HG03196 (cell line): Measurements from ENCODE around the gene RRAS2.
"Not testable (repeated sequence)": the region's sequence is repeated elsewhere in the genome, so short reads cannot be mapped to it uniquely, and the experiment has no call there.

Source experiments
- ATAC-seq: cut with Tn5 transposase; IDR thresholded peaks from one replicate; pipeline ENCODE4 v1.9.1; 2021; ENCODE audit not compliant: unreplicated experiment

RRAS2 gene

DNA sequence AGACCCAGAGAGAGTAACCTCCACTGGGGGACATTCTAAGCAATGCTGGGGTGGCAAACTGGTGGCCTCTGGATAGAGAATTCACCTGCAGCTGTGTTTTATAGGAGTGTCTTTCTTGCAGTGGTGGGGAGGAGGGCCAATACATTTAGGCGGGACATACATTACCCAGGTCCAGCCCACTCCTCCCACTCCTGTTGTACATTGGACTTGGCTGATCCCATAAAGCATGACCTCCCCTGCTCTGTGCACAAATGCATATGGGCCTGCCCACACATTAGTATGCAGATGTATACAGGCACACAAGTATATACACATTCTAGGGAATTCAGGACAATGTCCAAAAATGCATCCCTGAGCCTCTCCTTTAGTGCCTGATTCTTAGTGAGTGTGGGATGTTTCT lies 99.1 kb downstream of the RRAS2 start:
- ATAC-seq: no peak

DNA sequence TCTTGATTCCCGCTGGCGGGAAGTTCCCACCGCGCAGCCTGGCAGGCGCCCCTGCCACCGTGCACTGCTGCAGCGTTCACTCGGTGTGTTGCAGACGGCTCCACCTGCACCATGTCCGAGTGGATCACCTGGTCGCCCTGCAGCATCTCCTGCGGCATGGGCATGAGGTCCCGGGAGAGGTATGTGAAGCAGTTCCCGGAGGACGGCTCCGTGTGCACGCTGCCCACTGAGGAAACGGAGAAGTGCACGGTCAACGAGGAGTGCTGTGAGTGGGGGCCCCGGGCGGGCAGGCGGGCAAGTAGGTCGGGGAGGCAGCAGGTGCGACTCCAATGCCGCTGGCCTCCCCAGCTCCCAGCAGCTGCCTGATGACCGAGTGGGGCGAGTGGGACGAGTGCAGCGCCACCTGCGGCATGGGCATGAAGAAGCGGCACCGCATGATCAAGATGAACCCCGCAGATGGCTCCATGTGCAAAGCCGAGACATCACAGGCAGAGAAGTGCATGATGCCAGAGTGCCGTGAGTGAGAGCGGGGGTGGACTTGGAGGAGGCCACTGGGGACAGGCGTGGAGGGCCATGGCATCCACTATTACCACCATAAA lies 99.7 kb downstream of the RRAS2 start:
- no peak for ATAC-seq

DNA sequence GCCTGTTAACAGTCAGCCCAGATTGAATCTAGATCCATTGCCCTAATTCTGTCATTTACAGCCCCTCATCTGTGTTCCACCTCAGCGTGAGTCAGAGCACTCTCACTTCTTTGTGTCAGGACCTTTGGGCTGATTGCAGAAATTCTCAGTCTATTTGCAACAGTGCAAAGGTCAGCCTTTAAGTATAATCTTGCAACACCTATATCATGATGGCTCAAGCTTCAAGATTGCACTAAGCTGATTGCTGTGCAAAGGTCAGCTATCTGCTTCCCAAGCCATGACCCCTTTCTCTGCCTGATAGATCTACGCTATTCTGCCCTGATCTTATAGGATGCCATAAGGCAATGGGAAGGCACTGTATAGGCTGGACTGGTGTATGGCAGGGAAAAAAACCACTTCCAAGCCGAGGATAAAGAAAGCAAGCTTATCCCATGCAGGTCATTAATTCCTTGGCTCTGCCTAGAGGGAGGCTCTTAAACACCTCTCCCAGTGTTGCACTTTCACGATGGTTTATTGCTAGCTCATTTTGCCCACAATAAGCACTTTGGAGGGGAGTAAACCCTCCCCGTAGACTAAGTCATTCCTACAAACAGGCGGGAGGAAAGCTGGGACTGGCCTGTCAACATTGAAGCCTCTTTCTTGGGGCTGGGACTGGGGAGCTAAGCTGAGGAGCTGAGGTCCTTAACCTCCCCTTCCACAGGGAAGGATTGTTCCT lies 100.6 kb downstream of the RRAS2 start:
- ATAC-seq: no peak

DNA sequence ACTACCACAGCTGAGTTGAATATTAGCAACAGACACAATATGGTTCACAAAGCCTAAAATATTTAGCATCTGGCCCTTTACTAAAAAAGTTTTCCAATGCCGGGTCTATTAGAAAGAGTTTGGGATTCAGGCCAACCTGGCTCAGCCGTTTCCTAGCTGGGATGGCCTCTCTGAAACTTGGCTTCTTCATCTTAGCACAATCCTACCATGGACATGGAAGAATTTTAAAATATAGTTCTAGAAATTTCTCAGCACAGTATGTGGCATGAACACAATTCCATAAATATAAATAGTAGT lies 103.8 kb downstream of the RRAS2 start:
- ATAC-seq: no peak

DNA sequence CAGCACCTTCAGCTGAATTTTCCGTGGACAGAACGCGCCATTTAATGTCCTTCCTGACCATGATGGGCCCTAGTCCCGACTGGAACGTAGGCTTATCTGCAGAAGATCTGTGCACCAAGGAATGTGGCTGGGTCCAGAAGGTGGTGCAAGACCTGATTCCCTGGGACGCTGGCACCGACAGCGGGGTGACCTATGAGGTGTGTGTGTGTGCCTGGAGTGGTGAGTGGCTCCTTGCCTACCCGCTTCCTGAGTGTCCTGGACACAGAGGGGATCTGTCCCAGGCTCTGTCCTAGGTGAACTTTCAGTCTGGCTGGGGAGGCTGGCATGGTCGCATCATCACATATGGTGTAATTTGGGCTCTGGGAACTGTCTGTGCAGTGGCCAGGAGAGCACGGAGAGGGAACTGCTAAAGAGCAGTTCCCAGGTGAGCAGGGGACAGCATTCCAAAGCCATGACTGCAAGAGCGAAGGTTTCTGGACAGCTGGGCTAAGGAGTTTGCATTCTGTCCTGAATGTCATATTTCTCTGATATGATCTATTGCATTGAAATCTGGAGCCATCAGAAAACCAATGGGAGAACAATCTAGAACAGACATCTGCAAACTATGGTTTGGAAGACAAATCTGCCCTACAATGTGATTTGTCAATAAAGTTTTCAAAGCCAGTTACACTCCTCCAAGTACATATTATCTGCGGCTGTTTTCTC lies 104.3 kb downstream of the RRAS2 start:
- no peak for ATAC-seq

DNA sequence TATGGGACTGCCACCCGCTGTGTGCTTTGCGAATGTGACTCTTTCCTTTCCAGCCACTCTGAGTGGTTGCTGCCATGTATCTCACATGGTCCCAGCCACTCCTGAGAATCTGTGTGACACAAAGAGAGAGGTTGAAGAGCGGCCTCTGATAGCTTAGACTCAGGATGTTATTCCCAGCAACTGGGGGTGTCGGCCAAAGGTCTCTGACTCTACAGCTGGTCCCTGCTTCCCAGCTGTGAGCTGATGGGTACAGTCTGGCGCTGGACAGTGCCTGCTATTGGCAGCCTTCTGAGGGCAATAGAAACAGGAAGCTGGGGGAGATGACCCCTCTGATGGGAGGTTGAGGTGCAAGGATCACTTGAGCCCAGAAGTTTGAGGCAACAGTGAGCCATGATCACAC lies 105.1 kb downstream of the RRAS2 start:
- ATAC-seq: no peak

DNA sequence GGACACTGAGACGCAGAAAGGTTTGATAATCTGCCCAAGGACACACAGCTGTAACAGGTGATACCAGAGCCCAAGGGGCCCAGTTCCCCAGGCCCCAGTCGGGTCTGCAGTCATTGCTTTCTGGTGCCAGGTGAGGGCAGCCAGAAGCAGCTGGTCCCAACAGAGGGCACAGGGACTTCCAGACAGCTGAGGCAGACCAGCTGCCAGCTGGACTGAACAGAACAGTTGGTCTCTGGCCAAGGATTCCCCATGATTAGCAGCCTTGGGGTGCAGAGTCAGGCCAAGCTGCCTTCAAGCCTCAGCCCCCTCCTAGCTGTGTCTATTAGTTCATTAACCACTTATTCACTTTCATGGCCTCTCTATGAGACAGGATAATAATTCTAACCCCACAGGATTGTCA lies 105.6 kb downstream of the RRAS2 start:
- no peak for ATAC-seq

DNA sequence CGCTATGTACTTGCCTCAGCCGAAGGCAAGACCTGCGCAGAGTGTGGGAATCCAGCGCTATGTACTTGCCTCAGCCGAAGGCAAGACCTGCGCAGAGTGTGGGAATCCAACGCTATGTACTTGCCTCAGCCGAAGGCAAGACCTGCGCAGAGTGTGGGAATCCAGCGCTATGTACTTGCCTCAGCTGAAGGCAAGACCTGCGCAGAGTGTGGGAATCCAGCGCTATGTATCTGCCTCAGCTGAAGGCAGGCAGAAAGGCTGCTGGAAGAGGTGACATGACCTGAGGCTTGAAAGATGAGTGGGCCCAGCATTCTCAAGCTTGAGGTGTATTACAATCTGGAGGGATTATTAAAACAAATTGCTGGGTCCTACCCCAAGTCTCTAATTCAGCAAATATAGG lies 106.5 kb downstream of the RRAS2 start:
- ATAC-seq: not testable (repeated sequence)

DNA sequence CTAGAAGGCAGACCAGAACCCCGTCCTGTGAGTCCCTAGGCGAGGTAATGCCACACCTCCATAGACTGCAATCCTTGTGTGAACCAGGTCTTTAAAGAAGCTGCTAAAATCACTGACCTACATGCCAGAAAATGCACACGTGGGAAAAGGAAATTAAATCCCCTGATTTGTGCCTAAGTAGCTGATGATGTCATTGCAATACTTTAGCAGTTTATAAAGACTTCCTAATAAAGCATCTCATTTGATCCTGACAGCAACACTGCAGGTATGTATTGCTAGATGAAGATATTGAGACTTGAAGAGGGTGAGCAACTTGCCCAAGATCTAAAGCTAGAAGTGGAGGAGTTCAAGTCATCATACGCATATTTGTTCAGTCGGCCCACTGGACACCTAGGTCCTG lies 107.2 kb downstream of the RRAS2 start:
- ATAC-seq: no peak

DNA sequence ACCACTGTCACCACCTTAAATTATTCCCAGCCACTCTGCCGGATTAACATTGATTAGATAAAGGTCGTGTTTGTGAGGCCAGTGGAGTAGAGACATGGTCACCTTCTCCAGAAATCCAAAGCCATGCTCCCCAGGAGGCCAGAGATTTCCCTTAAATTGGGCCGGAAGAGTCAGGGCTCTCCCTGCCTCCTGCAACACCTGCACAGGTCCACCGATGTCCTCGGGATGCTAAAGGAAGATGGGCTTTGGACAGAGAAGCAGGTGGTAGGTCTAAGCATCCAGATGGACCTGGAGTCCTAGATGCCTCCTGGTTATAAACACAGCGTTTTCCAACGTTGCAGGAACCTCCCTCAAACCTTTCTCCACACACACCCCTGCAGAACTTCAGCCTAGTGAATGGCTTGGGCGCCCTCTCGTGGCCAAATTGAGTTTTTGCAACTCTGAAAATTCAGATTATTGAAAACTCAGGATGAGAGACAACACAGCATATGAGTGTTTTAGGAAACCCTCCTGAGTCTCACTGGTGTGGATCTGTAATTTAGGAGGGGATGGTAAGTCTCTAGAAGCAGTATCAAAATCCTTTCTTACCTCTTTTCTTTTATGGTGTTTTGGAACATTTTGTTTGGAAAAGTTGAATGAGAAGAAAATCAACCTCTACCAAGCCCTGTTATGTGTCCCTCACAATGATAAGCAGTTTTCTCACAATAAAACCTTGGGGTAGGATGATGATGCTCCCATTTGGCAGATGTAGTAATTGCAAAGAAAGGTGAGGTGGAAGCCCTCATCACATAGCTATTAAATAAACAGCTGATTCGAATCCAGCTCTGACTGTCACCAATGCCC lies 109.6 kb downstream of the RRAS2 start:
- ATAC-seq: no peak

DNA sequence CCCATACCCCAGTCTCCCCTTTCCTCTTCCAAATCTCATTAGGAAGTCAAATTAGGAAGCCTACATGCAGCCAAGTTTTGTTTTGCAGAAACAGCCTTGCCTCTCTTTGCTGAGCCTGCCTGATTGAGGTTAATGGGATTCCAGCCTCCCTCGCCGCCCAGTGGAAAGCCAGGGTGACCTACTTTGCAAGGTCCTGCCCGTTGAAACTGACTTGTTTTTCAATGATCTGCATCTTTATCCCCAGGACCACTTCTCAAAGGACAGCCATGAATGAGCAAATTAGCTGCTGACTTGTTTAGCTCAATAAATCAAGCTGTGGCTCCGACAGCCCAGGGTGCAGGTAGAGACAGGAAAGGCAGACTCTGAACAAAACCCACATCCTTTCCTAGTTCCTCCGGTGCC lies 110.4 kb downstream of the RRAS2 start:
- no peak for ATAC-seq

DNA sequence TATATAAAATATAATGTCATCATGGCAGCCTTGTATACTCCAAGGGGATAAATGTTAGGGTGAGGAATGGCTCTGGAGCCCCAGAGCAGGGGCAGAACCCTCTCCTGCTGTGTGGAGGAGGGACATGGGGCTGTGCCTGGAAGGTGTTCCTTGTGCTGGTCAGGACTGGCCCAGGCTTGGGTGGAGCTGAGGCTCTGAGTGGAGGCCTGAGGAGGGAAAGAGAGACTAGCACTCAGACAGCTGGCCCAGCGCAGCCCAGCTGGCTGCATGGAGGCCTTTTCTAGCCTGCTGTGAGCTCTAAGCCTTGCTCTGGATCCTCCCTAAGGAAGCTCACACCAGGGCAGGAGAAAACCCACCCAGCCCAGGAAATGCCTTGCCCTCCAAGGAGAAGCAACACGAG lies 113.5 kb downstream of the RRAS2 start:
- ATAC-seq: no peak

DNA sequence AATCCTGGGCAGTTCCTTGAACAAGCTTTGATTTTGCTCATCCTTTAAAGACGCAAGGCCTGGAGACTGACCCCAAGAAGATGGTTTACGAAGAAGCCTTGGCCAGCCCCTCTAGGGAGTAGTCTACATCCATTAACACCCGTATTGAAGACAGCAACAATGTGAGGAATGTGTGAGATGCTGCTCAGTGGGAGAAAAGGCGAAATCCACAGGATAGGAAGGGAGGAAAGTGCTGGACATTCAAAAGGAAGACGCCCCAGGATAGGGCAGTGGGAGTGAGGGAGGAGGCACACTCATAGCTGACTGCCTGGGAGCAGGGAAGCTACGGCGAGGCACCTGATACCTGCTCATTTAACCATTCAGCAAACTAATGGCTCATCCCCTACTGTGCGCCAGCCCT lies 114.1 kb downstream of the RRAS2 start:
- no peak for ATAC-seq

DNA sequence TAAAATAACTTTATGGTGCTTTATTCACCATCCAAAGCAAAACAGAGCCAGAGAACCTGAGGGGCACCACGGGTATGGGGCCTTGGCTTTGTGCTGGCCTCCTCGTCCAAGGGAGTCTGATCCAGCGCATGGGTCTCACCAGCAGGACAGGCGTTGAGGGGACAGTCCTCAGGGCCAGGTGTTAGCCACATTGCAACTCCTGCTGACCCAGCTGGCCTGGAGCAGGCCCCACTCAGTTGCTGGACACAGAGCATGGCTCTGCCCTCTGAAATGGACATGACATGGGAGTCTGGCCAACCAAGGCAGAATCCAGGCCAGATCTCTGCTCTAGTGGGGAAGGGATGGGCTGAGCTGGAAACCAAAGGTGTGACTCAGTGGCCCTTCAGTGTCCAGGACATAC lies 116.2 kb downstream of the RRAS2 start:
- no peak for ATAC-seq

DNA sequence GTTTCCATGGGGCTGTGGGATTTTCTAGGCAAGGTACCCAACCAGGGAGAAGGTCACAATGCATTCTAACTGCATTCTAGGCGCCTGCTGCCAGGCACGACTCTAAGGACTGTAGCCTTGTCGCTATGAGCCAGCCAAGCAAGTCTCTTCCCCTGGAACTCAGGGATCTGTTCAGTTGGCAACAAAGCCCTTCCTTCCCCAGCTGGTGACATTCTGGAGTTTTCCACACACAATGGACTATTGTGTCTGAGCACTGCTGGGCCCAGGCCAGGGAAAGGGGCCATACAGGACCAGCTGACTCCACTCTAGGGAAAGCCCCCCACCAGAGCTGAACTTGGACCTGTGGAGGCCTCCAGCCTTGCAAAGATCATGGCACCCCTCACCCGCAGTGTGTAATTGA lies 116.8 kb downstream of the RRAS2 start:
- ATAC-seq: no peak

DNA sequence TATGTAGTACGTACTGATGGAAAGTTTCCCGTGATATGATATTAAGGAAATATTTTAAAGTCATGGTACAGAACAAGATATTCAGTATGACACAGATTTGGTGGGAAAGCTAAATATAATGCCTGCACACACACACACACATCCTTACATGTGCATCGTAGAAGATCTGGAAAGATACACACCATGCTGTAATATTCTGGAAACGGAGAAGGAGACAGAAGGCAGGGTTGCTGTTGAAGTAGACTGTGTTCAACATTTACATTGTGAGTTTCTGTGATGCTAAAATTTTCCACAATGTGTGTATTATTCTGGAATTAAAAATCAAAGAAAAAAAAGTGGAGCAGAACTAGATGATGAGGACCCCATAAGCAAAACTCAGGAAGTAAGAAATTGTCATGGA lies 118.0 kb downstream of the RRAS2 start:
- no peak for ATAC-seq

DNA sequence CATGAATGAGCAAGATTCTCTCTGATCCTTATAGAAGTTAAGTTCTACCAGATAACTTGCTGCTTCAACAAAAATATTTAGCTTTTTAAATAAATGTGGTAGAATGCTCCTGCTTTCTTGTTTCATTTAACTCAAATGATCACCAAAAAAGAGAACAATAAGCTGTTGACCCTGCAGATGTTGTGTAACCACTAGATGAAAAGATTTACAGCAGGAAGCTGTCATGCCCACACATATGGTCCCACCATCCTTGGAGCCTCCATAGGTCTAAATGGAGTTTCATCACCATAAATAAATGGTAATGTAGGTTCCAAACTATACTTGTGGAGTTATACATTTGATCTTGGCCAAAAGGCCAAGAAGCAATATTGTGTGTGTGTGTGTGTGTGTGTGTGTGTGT lies 118.8 kb downstream of the RRAS2 start:
- no peak for ATAC-seq

DNA sequence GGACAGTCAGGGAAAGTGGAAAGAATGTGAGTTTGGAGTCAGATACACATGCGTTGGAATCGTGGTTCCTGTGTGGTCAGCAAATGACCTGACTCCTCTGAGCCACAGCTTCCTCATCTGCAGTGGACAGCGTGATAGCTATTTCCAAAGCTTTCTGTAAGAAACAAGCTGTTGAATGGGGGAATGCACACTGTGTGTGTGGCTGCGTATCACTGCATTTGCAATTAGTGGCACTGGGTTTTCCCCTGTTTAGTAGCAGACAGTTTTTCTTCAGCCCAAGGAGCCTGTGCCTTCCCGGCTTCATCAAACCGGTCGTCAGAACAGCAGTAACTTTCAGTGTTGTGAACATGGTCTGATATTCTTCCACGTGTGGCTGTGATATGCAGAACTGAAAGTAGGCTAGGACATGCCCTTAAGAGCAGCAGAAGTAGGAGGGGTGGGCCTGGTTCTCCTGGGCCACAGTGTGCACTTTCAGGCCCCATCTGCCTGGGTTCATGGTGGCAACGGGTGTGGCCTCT lies 121.5 kb downstream of the RRAS2 start:
- ATAC-seq: peak; percentile 95

DNA sequence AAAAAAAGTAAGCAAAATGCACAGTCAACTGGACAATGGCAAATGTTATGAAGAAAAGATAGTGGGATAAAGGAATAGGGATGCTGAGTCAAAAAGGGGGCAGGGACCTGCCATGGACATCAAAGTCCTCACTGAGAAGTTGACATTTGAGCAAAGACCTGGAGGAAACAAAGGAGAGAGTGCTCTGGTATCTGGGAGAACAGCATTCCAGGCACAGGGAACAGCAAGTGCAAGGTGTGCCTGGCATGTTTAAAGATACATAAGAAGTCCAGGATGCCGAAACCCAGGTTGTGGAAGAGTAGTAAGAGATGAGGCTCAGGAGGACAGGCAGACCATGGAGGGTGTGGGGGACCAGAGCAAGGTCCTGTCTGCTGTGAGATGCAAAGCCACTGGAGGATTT lies 123.3 kb downstream of the RRAS2 start:
- no peak for ATAC-seq

DNA sequence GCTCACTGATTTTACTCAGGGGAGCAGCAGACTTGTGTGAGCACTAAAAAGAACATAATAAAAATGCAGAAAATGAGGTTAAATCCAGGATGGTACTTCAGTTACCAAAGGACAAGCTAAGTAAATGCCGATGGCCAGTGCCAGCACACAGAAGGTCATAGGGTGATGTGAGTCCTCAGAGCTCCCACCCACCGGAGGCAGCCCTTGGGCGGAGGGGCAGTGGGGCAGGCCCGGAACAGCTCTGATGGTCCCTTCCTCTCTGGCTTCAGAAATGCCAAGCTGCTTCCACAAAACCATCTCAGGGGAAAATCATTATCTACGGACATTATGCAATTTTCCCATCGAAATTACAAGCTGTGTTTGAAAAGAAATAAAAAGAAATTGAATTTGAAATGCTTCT lies 124.5 kb downstream of the RRAS2 start:
- no peak for ATAC-seq

DNA sequence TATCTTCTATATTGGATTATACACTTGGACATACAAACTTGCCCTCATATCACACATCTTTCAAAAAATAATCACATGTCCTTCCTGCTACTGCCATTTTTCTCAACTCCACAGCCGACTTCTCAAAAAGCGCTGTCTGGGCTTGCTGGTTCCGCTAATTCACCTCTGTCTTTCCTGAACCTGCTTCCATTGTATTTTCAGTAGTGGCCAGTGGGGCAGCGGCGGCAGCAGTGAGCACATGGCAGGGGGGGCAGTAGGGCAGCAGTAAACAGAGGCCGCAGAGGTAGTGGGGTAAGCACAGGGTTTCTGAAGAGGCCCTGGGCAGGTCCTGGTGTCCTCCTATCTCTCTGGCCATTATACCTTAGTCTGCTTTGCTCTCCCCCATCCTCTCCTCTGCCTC lies 126.3 kb downstream of the RRAS2 start:
- ATAC-seq: no peak

DNA sequence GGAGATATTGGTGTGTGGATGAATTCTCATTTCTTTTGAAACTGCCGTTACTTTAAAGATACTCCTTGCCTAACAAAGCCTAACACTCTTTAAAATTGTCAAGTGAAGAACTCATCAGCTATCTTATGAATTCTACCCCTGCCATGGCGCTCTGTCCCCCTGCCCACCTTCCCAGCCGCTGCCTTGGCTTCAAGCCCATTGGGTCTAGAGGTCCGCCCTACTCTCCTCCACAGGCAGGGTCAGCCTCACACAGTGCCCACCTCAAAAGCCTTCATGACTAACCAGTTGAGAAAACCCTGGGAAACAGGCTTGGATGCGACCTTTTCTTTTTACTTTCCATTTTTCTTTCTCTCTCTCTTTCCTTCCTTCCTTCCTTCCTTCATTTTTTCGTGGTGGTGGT lies 128.6 kb downstream of the RRAS2 start:
- no peak for ATAC-seq
